Activated gamma-delta T cell treated with anti-CD3 and anti-CD28 coated beads, Interleukin-2, amount 50 U/mL, for 16 hours (primary cell): Measurements from ENCODE around the gene PLCB3.

ENCODE experiments used
- DNase-seq: peaks from one replicate; pipeline ENCODE4 v3.0.0-alpha.2; 2020; ENCODE audit warnings: low read depth

The PLCB3 gene

GRCh38 chr11:64266339-64266738 is 15.0 kb downstream of the PLCB3 start:
- no peak for DNase-seq

- DNase-seq, result no peak
Observed at GRCh38 chr11:64267207-64267945, 16.0 kb downstream of the PLCB3 start.

- no peak for DNase-seq
Observed at GRCh38 chr11:64268025-64268892, 16.9 kb downstream of the PLCB3 start.

- DNase-seq, result no peak
Observed at GRCh38 chr11:64268893-64269539, 17.7 kb downstream of the PLCB3 start.

- DNase-seq, result peak; percentile 96
Observed at GRCh38 chr11:64269540-64270220, 18.4 kb downstream of the PLCB3 start.

- no peak for DNase-seq
Observed at GRCh38 chr11:64275031-64275800, 23.9 kb downstream of the PLCB3 start.

GRCh38 chr11:64275841-64276240 is 24.5 kb downstream of the PLCB3 start:
- no peak for DNase-seq

GRCh38 chr11:64276653-64277431 is 25.5 kb downstream of the PLCB3 start:
- no peak for DNase-seq

GRCh38 chr11:64278576-64279190 is 27.4 kb downstream of the PLCB3 start:
- no peak for DNase-seq

GRCh38 chr11:64281957-64282770 is 30.8 kb downstream of the PLCB3 start:
- no peak for DNase-seq

GRCh38 chr11:64283092-64283491 is 31.8 kb downstream of the PLCB3 start:
- DNase-seq, result no peak

GRCh38 chr11:64284048-64284961 is 33.0 kb downstream of the PLCB3 start, which contains the start of gene BAD:
BAD (minus strand) TSS chr11:64284665; CDS start chr11:64284368, 297 bp downstream.
- DNase-seq, result peak; percentile 89

- peak; percentile 89 for DNase-seq
Observed at GRCh38 chr11:64284962-64285884, 33.9 kb downstream of the PLCB3 start, which contains the start of gene GPR137. GPR137 (plus strand) TSS chr11:64285848; CDS start chr11:64286525, 677 bp downstream.

GRCh38 chr11:64285885-64286800 is 34.8 kb downstream of the PLCB3 start:
- no peak for DNase-seq

GRCh38 chr11:64286801-64287159 is 35.5 kb downstream of the PLCB3 start:
- no peak for DNase-seq
